GM12878 (cell line): ENCODE results near the gene SBF2.

ENCODE experiments used
- BHLHE40 ChIP-seq, 2 experiments: fragments of 450-650 bp in 1 of 2; IDR thresholded peaks; 2 replicates each; pipeline ENCODE4 v1.6.1; 2011 to 2017; ENCODE audit warnings: low read depth in 2 of 2, borderline replicate concordance in 1 of 2, improper control_type of control experiment in 1 of 2, low read length in 1 of 2, mild to moderate bottlenecking in 1 of 2
- E2F4 ChIP-seq: IDR thresholded peaks from 2 replicates; pipeline ENCODE4 v1.6.1; 2012; ENCODE audit warnings: low read depth, low read length, improper control_type of control experiment
- ESRRA ChIP-seq: IDR thresholded peaks from 2 replicates; pipeline ENCODE4 v1.6.1; 2012; ENCODE audit warnings: mild to moderate bottlenecking, low read length, improper control_type of control experiment
- EZH2 ChIP-seq: IDR thresholded peaks from 2 replicates; pipeline ENCODE4 v1.6.1; 2012; ENCODE audit warnings: low read depth, mild to moderate bottlenecking, control low read depth, inconsistent platforms, low read length, borderline replicate concordance; ENCODE audit not compliant: control insufficient read depth
- HDAC6 ChIP-seq: fragments of 200-600 bp; sonication (generic); IDR thresholded peaks from one replicate; pipeline ENCODE4 v1.8.0; 2017; ENCODE audit warnings: antibody characterized with exemption; ENCODE audit not compliant: unreplicated experiment
- NR2C2 ChIP-seq: IDR thresholded peaks from 2 replicates; pipeline ENCODE4 v1.6.1; 2011; ENCODE audit warnings: borderline replicate concordance, low read depth; ENCODE audit not compliant: control insufficient read depth, insufficient read length
- NRF1 ChIP-seq: conservative IDR thresholded peaks from 2 replicates; pipeline ENCODE4 v1.6.1; 2011; ENCODE audit warnings: mild to moderate bottlenecking, low read depth, low read length, improper control_type of control experiment
- SPI1 ChIP-seq: IDR thresholded peaks from 2 replicates; pipeline ENCODE4 v1.6.1; 2011; ENCODE audit warnings: low read depth, mild to moderate bottlenecking, low read length, moderate library complexity, borderline replicate concordance; ENCODE audit not compliant: insufficient read depth
- STAT1 ChIP-seq: fragments of 450-650 bp; conservative IDR thresholded peaks from 2 replicates; pipeline ENCODE4 v1.6.1; 2014; ENCODE audit warnings: antibody characterized with exemption, mild to moderate bottlenecking
- ZBTB33 ChIP-seq: fragments of 450-650 bp; IDR thresholded peaks from 2 replicates; pipeline ENCODE4 v1.6.1; 2017; ENCODE audit warnings: mild to moderate bottlenecking
- TF ChIP-seq, protein P1 (sequence below), 3 experiments: IDR thresholded peaks in 2 of 3; conservative IDR thresholded peaks in 1 of 3; 2 replicates each; pipeline ENCODE4 v1.5.1; 2011; ENCODE audit warnings: low read depth in 3 of 3, low read length in 3 of 3, mild to moderate bottlenecking in 3 of 3, control low read depth in 2 of 3, moderate library complexity in 2 of 3, inconsistent platforms in 1 of 3, mixed read lengths in 1 of 3; ENCODE audit not compliant: control insufficient read depth in 2 of 3, insufficient read depth in 1 of 3; ENCODE audit errors: extremely low read depth in 1 of 3
- TF ChIP-seq, protein P2 (sequence below): IDR thresholded peaks from 2 replicates; pipeline ENCODE4 v1.6.1; 2012; ENCODE audit warnings: low read depth, low read length, improper control_type of control experiment

DNA sequence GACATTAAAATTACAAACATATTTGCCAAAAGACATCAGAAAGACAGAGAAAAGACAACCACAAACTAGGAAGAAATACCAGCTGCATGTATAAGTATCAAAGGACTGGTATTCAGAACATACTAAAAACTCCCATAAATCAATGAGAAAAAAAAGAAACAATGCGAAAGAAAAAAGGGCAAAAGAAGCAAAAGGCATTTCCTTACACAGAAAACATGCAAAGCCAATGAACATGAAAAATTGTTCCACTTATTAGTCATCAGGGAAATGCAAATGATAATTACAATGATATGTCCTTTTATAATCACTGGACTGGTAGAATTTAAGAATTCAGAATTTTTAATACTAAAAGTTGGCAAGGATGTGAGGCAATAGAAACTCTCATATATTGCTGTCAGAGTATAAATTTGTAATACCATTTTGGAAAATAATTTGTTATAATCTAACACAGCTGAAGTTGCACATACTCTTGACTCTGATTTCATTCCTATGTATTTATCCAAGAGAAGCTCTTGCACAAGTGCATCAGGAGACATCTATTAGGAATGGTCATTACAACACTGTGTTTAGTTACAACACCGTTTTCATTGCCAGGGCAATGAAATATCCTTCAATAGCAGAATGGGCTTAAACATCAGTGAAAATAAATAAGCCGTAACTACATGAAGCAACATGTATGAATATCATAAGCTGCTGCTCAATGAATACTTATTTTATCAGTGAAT lies 350.5 kb downstream of the SBF2 start:
- TF ChIP-seq E2F4: no peak
- TF ChIP-seq, protein P1, sequence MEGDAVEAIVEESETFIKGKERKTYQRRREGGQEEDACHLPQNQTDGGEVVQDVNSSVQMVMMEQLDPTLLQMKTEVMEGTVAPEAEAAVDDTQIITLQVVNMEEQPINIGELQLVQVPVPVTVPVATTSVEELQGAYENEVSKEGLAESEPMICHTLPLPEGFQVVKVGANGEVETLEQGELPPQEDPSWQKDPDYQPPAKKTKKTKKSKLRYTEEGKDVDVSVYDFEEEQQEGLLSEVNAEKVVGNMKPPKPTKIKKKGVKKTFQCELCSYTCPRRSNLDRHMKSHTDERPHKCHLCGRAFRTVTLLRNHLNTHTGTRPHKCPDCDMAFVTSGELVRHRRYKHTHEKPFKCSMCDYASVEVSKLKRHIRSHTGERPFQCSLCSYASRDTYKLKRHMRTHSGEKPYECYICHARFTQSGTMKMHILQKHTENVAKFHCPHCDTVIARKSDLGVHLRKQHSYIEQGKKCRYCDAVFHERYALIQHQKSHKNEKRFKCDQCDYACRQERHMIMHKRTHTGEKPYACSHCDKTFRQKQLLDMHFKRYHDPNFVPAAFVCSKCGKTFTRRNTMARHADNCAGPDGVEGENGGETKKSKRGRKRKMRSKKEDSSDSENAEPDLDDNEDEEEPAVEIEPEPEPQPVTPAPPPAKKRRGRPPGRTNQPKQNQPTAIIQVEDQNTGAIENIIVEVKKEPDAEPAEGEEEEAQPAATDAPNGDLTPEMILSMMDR (IDR thresholded peaks at IDR 0.05 in 2 of 3, conservative IDR thresholded peaks at IDR 0.05 in 1 of 3; ENCODE audit: control insufficient read depth in 2 of 3, extremely low read depth in 1 of 3, insufficient read depth in 1 of 3, low read depth in 3 of 3, low read length in 3 of 3): no peak
- no peak for TF ChIP-seq EZH2
- no peak for TF ChIP-seq NR2C2
- no peak for TF ChIP-seq NRF1
- no peak for TF ChIP-seq BHLHE40 (IDR thresholded peaks at IDR 0.05; ENCODE audit: borderline replicate concordance in 1 of 2, low read depth in 2 of 2, low read length in 1 of 2)
- no peak for TF ChIP-seq STAT1
- no peak for TF ChIP-seq ESRRA
- TF ChIP-seq HDAC6: no peak
- no peak for TF ChIP-seq SPI1
- TF ChIP-seq, protein P2, sequence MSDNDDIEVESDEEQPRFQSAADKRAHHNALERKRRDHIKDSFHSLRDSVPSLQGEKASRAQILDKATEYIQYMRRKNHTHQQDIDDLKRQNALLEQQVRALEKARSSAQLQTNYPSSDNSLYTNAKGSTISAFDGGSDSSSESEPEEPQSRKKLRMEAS: no peak
- TF ChIP-seq ZBTB33: no peak
